HG03558 (cell line): Measurements from ENCODE around the gene VPS37C.
"Not testable (repeated sequence)": the region's sequence is repeated elsewhere in the genome, so short reads cannot be mapped to it uniquely, and the experiment has no call there.

Experiments
- ATAC-seq: cut with Tn5 transposase; IDR thresholded peaks from one replicate; pipeline ENCODE4 v1.9.1; 2021; ENCODE audit warnings: moderate number of reproducible peaks; ENCODE audit not compliant: unreplicated experiment; ENCODE audit errors: extremely low read depth

VPS37C gene

GRCh38 chr11:61106296-61106695 lies 54.9 kb downstream of the VPS37C start:
- ATAC-seq: no peak

- ATAC-seq: no peak
Measured at GRCh38 chr11:61104963-61105362, 56.3 kb downstream of the VPS37C start.

- ATAC-seq: no peak
Measured at GRCh38 chr11:61103851-61104423, 57.3 kb downstream of the VPS37C start.

GRCh38 chr11:61102667-61103571 lies 58.3 kb downstream of the VPS37C start:
- ATAC-seq: no peak

GRCh38 chr11:61098778-61099177 lies 62.4 kb downstream of the VPS37C start:
- ATAC-seq: no peak

GRCh38 chr11:61098261-61098660 lies 63.0 kb downstream of the VPS37C start:
- not testable (repeated sequence) for ATAC-seq

GRCh38 chr11:61095021-61095420 lies 66.2 kb downstream of the VPS37C start:
- ATAC-seq: no peak

- ATAC-seq: not testable (repeated sequence)
Measured at GRCh38 chr11:61094167-61094566, 67.1 kb downstream of the VPS37C start.

- ATAC-seq: no peak
Measured at GRCh38 chr11:61092908-61093763, 68.1 kb downstream of the VPS37C start.

GRCh38 chr11:61092280-61092766 lies 68.9 kb downstream of the VPS37C start:
- no peak for ATAC-seq

GRCh38 chr11:61091373-61092279 lies 69.6 kb downstream of the VPS37C start:
- no peak for ATAC-seq

GRCh38 chr11:61090982-61091372 lies 70.2 kb downstream of the VPS37C start:
- no peak for ATAC-seq

- ATAC-seq: no peak
Measured at GRCh38 chr11:61090521-61090920, 70.7 kb downstream of the VPS37C start.

- no peak for ATAC-seq
Measured at GRCh38 chr11:61089806-61090491, 71.3 kb downstream of the VPS37C start.

GRCh38 chr11:61087426-61088119 lies 73.7 kb downstream of the VPS37C start:
- ATAC-seq: no peak

GRCh38 chr11:61083601-61084147 lies 77.6 kb downstream of the VPS37C start:
- ATAC-seq: no peak

GRCh38 chr11:61082931-61083531 lies 78.2 kb downstream of the VPS37C start:
- no peak for ATAC-seq
